Peyer's patch (tissue), 4 donors: ENCODE results near the gene EXOC3. TPM values are rescaled to one million over a fixed set of nuclear protein-coding genes. Genes with fewer than 3 reads are reported as not detected.

ENCODE experiments used
- DNase-seq, 3 donors: peaks; one replicate each; pipeline ENCODE4 v3.0.0-alpha.2; 2017 to 2019
- H3K27ac ChIP-seq, 4 donors: fragments of 200-600 bp; sonication (generic); one replicate each; pipeline ENCODE4 v1.5.1; 2016 to 2019
- H3K27me3 ChIP-seq, 2 donors: fragments of 200-600 bp; sonication (generic); one replicate each; pipeline ENCODE4 v1.5.1; 2019
- H3K36me3 ChIP-seq, 3 donors: fragments of 200-600 bp; sonication (generic); one replicate each; pipeline ENCODE4 v1.5.1; 2016 to 2019
- H3K4me1 ChIP-seq, 4 donors: fragments of 200-600 bp; sonication (generic); one replicate each; pipeline ENCODE4 v1.5.1; 2016 to 2019
- H3K4me3 ChIP-seq, 4 donors: fragments of 200-600 bp; sonication (generic); 1 replicate in 3 of 4; 2 replicates in 1 of 4; pipeline ENCODE4 v1.5.1; 2016 to 2019; ENCODE audit warnings: mild to moderate bottlenecking in 1 of 4
- H3K9me3 ChIP-seq, 4 donors: fragments of 200-600 bp; sonication (generic); one replicate each; pipeline ENCODE4 v1.5.1; 2016 to 2019; ENCODE audit warnings: mild to moderate bottlenecking in 1 of 4
- POLR2A ChIP-seq, 2 donors: fragments of 450-650 bp; IDR thresholded peaks; one replicate each; pipeline ENCODE4 v1.5.1; 2017; ENCODE audit warnings: antibody characterized with exemption in 2 of 2, mild to moderate bottlenecking in 2 of 2, moderate library complexity in 2 of 2
- total RNA-seq, 4 donors: library from RNA; depleted of rRNA; stranded (reverse); fragments of >200 nt; gene quantifications; one replicate each; pipeline ENCODE4 v1.1.0, GENCODE V29; 2016
- TF ChIP-seq, protein P1 (sequence below), 6 experiments: fragments of 450-650 bp in 4 of 6; fragments of 200-600 bp in 2 of 6; sonication (generic) in 1 of 6; IDR thresholded peaks; one replicate each; pipeline ENCODE4 v1.5.1; 2017 to 2019; ENCODE audit warnings: antibody characterized with exemption in 6 of 6, mild to moderate bottlenecking in 3 of 6, moderate library complexity in 1 of 6

The EXOC3 gene
- total RNA-seq, 4 donors from 2014 or later = 74.3 to 201 (median 141) TPM

DNA sequence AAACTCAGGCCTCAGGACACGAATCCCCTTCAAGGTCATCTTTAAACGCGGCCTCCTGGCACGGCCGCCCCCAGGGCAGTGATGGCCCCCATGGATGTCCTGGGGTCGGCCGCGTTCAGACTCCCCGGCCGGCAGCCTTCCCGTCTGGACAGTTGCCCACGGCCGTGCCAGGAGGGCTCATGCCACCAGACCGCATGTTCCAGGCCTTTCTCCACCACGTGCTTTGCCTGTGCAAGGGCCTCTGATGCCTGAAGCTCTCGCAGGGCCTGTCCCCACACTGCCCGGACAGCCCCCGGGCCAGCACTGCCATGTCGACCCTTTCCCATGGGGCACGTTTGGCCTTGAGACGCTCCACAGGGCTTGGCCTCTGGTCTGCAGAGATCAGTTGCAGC lies 46.7 kb downstream of the EXOC3 start:
- no peaks in the 10 kb centered on the region for H3K9me3 ChIP-seq
- peaks cover 0 to 7% (median 0%) of the 10 kb centered on the region in 4 donors for H3K4me1 ChIP-seq
- DNase-seq = no peak
- no peak overlapping the region for H3K27ac ChIP-seq
- no peaks in the 10 kb centered on the region for H3K27me3 ChIP-seq
- no peak for TF ChIP-seq POLR2A (IDR thresholded peaks at IDR 0.05)
- TF ChIP-seq, protein P1, sequence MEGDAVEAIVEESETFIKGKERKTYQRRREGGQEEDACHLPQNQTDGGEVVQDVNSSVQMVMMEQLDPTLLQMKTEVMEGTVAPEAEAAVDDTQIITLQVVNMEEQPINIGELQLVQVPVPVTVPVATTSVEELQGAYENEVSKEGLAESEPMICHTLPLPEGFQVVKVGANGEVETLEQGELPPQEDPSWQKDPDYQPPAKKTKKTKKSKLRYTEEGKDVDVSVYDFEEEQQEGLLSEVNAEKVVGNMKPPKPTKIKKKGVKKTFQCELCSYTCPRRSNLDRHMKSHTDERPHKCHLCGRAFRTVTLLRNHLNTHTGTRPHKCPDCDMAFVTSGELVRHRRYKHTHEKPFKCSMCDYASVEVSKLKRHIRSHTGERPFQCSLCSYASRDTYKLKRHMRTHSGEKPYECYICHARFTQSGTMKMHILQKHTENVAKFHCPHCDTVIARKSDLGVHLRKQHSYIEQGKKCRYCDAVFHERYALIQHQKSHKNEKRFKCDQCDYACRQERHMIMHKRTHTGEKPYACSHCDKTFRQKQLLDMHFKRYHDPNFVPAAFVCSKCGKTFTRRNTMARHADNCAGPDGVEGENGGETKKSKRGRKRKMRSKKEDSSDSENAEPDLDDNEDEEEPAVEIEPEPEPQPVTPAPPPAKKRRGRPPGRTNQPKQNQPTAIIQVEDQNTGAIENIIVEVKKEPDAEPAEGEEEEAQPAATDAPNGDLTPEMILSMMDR (IDR thresholded peaks at IDR 0.05) = no peak
- peaks cover 0 to 4% (median 0%) of the 10 kb centered on the region in 3 donors for H3K36me3 ChIP-seq
- no peak overlapping the region for H3K4me3 ChIP-seq

DNA sequence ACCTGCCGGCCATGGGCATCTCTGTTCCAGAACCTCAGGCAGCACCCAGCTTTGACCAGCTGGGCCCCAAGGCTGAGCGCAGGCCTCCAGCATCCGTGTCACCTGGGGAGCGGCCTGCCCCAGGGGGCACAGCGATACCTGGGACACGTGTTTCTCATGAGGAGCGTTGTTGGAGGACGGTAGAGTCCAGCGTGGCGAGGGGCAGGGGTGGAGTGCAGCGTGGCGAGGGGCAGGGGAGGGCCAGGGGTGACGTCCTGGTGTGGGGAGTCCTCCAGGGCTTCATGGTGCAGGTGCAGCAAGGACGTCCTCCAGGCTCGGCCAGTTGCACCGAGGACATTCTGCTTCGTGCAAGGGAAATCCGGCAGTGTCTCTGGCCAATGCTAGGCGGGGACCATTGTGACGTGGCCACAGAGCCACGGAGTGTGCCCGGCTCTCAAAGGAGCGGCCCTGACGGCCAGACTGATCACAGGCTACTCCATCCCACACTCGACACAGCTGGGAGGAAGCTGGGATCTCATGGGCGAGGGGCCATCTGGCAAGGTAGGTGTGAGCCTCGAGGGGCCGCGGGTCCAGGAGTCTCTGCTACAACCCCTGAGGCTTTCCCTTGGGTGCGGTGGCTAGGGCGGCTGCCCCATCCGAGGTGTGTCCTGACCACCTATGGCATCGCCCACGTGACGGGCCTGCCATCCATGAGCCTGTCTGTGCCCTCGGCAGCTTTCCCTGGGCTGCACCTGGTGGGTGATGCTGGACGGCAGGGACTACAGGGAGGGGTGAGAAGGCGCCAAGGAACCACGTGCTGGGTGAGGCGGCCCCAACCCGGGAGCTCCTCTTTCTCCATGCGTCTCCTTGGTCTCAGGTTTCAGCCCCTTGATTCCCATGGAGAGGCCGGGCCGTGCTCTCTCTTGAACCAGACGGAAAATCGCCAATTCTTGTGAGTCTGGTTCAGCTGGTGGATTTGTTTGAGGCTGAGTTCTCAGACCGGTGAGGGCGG lies 47.4 kb downstream of the EXOC3 start:
- Histone ChIP-seq H3K9me3 (no peaks in the 10 kb centered on the region), H3K4me1 (peaks cover 0 to 7% (median 0%) of the 10 kb centered on the region in 4 donors), H3K4me3 (no peak overlapping the region), H3K27ac (no peak overlapping the region), H3K36me3 (peaks cover 0 to 4% (median 0%) of the 10 kb centered on the region in 3 donors), H3K27me3 (no peaks in the 10 kb centered on the region)
- DNase-seq = no peak
- no peak for TF ChIP-seq POLR2A (IDR thresholded peaks at IDR 0.05)
- TF ChIP-seq, protein P1 (IDR thresholded peaks at IDR 0.05) = no peak

DNA sequence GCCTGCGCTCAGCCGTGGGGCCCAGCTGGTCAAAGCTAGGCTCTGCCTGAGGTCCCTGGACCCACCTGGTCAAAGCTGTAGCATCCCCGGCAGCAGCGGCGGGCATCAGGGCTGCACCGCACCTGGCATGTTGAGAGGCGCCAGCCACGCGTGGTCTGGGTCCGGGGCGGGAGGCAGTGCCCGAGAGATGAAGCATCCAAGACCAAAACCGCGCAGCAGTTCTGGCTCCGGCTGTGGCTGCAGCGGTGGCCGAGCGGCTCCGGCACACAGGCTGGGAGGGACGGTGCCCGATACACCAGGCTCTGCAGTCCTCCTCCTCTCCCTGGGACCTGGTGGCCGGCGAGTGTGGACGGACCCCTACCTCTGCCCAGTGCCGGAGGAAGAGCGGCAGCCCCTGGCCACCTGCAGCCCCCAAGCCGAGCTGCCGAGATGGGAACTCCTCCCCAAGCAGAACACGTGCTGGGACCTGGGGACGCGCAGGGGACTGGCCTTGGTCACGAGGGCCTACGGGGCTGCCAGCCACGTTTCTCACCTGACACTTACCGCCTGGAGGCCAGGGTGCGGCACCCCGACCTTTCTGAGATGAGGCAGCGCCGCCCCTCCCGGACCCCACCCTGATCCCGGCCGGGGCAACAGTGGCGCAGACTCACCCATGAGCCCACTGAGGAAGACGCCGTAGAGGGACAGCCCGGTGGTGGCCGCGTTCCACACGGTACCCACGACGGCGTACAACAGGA lies 48.3 kb downstream of the EXOC3 start:
- H3K4me1 ChIP-seq = no peaks in the 10 kb centered on the region

DNA sequence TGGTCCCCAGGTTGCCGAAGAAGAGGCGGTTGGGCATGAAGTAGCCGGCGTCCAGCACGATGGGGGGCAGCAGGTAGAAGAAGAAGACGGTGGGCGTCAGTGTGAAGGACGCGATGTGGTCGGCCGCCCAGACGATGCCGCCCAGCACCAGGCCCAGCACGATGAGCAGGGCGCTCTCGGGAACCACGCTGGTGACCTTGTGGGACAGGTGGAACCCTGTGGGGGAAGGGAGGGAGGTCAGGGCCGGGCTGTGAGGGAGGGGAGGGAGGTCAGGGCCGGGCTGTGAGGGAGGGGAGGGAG lies 48.8 kb downstream of the EXOC3 start:
- H3K27ac ChIP-seq = no peak overlapping the region
- no peak for DNase-seq
- H3K9me3 ChIP-seq = no peaks in the 10 kb centered on the region
- no peaks in the 10 kb centered on the region for H3K4me1 ChIP-seq
- no peaks in the 10 kb centered on the region for H3K27me3 ChIP-seq
- no peak for TF ChIP-seq POLR2A (IDR thresholded peaks at IDR 0.05)
- TF ChIP-seq, protein P1 (IDR thresholded peaks at IDR 0.05) = no peak
- H3K36me3 ChIP-seq = peaks cover 0 to 4% (median 0%) of the 10 kb centered on the region in 3 donors
- no peak overlapping the region for H3K4me3 ChIP-seq

More for the DNA sequence above, 48.3 kb downstream of the EXOC3 start:
- TF ChIP-seq POLR2A (IDR thresholded peaks at IDR 0.05) = no peak
- TF ChIP-seq, protein P1 (IDR thresholded peaks at IDR 0.05) = no peak
- no peak for DNase-seq
- Histone ChIP-seq H3K27me3 (no peaks in the 10 kb centered on the region), H3K36me3 (peaks cover 0 to 4% (median 0%) of the 10 kb centered on the region in 3 donors), H3K4me3 (no peak overlapping the region), H3K9me3 (no peaks in the 10 kb centered on the region), H3K27ac (no peak overlapping the region)

DNA sequence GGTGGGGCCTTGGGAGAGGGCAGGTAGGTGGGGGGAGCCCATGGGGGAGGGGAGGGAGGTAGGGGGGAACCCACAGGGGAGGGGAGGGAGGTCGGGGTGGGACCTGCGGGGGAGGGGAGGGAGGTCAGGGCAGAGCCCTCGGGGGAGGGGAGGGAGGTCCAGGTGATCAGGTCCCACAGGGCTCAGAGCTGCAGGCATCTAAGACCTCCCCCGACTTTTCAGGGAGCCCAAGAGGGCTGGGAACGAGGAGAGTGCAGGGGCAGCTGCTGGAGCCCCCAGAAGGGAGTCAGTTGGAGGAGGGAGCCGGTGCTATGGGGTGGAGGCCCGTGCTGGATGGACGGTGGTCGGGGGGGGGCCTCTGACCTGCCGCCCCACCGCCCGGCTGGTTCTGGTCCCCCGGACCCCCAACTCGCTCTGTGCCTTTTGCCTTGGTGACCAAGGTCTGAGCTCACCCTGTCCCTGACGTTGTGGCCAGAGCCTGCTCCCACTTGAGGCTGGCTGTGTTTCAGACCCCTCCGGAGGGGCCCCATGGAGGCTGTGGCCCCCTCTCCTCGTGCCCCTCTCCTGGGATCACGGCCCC lies 49.4 kb downstream of the EXOC3 start:
- Histone ChIP-seq H3K9me3 (no peaks in the 10 kb centered on the region), H3K4me1 (no peaks in the 10 kb centered on the region), H3K4me3 (no peak overlapping the region), H3K36me3 (peaks cover 0 to 4% (median 0%) of the 10 kb centered on the region in 3 donors), H3K27me3 (no peaks in the 10 kb centered on the region), H3K27ac (no peak overlapping the region)
- TF ChIP-seq POLR2A (IDR thresholded peaks at IDR 0.05) = no peak
- TF ChIP-seq, protein P1 (IDR thresholded peaks at IDR 0.05) = no peak
- DNase-seq = no peak
